ENCODE measurements around the gene ATP5F1A.
A peak's percentile ranks its signal among the peaks of the same experiment; 100 is the strongest.

GRCh38 chr18:46073474-46074331 lies 24.4 kb downstream of the ATP5F1A start:
- TF ChIP-seq, protein P1, sequence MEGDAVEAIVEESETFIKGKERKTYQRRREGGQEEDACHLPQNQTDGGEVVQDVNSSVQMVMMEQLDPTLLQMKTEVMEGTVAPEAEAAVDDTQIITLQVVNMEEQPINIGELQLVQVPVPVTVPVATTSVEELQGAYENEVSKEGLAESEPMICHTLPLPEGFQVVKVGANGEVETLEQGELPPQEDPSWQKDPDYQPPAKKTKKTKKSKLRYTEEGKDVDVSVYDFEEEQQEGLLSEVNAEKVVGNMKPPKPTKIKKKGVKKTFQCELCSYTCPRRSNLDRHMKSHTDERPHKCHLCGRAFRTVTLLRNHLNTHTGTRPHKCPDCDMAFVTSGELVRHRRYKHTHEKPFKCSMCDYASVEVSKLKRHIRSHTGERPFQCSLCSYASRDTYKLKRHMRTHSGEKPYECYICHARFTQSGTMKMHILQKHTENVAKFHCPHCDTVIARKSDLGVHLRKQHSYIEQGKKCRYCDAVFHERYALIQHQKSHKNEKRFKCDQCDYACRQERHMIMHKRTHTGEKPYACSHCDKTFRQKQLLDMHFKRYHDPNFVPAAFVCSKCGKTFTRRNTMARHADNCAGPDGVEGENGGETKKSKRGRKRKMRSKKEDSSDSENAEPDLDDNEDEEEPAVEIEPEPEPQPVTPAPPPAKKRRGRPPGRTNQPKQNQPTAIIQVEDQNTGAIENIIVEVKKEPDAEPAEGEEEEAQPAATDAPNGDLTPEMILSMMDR (IDR thresholded peaks at IDR 0.05) = peak; percentile 71
- no peak for TF ChIP-seq EZH2 (IDR thresholded peaks at IDR 0.05)

Data from neural progenitor cell (in vitro differentiated cells).